Measurements from ENCODE around the gene PERP.

The PERP gene

DNA sequence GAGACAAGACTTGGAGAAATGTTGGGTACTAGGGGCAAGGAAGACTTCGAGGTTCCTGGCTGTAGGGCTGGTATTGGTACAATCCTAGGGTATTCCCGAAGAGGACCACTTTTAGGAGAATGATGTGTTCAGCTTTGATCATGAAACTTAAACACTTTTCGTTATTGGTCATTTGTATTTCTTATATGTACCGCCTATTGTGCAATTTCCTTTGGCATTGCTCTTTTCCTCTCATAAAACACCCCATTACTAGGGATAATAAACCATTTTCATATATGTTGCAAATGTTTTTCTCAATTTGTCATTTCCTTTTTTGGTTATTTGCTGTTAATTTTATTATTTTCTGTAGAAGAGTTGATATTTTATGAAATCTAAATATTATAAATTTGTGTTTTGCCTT is 35.6 kb upstream of the PERP start:
- no peak overlapping the region for H2AFZ ChIP-seq (ENCODE audit: insufficient read depth, low read length, poor library complexity)
- no peak overlapping the region for H2AK5ac ChIP-seq (ENCODE audit: low read length)
- no peak overlapping the region for H4K8ac ChIP-seq (ENCODE audit: low read depth, low read length)
- no CpG with 5 or more reads among the region's 4 CpGs for WGBS (ENCODE audit: extremely low coverage, insufficient coverage, insufficient read length)
- no peaks in the 10 kb centered on the region for H3K9me3 ChIP-seq (ENCODE audit: insufficient read depth, low read depth, low read length)
- no peak overlapping the region for H3K4me2 ChIP-seq (ENCODE audit: low read length)
- H3K27ac ChIP-seq (ENCODE audit: low read depth, low read length): no peak overlapping the region
- no peak overlapping the region for H2BK120ac ChIP-seq (ENCODE audit: insufficient read depth, low read length, poor library complexity)
- no peak overlapping the region for H2BK12ac ChIP-seq (ENCODE audit: low read length)
- H3K27me3 ChIP-seq (ENCODE audit: insufficient read depth, low read length): no peaks in the 10 kb centered on the region
- no peaks in the 10 kb centered on the region for H3K79me2 ChIP-seq (ENCODE audit: control insufficient read depth, insufficient read depth, low read length, poor library complexity)
- H3K4ac ChIP-seq (ENCODE audit: low read depth, low read length): no peak overlapping the region
- H4K12ac ChIP-seq (ENCODE audit: low read depth, low read length): no peak overlapping the region
- no peak for DNase-seq
- H4K91ac ChIP-seq (ENCODE audit: low read depth, low read length): no peak overlapping the region
- H2BK5ac ChIP-seq (ENCODE audit: low read depth, low read length, poor library complexity): no peak overlapping the region
- no peak overlapping the region for H3K14ac ChIP-seq (ENCODE audit: low read length)
- no peak overlapping the region for H3K9ac ChIP-seq (ENCODE audit: low read length)
- no peaks in the 10 kb centered on the region for H3K79me1 ChIP-seq (ENCODE audit: low read length)
- H3K18ac ChIP-seq (ENCODE audit: low read length): no peak overlapping the region
- H3K36me3 ChIP-seq (ENCODE audit: control insufficient read depth in 1 of 2, insufficient read depth in 2 of 2, low read length in 2 of 2): no peaks in the 10 kb centered on the region
- H3K4me1 ChIP-seq (ENCODE audit: control insufficient read depth in 1 of 2, insufficient read depth in 2 of 2, low read length in 2 of 2): no peaks in the 10 kb centered on the region
- H3K4me3 ChIP-seq (ENCODE audit: low read depth, low read length): no peak overlapping the region
- H3K23ac ChIP-seq (ENCODE audit: low read length): no peak overlapping the region

DNA sequence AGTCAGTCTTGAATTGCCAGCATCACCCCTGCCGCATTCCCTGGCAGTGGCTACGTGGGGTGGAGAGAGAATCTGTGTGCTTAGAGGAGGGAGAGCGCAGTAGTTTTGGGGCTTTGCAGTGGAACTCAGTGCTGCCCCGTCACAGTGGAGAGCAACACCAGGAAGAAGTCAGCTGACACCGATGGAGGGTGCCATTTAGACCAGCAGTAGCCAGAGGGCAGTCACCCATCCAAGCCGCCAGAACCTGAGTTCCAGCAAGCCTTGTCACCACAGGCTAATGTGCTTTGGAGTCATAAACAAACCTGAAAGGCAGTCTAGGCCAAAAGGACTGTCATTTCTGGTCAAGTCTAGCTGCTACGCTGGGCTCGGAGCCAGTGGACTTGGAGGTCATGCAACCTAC is 22.0 kb upstream of the PERP start:
- Histone ChIP-seq H2BK12ac (ENCODE audit: low read length) (no peak overlapping the region), H4K91ac (ENCODE audit: low read depth, low read length) (no peak overlapping the region), H3K4me2 (ENCODE audit: low read length) (no peak overlapping the region), H3K14ac (ENCODE audit: low read length) (no peak overlapping the region), H3K27me3 (ENCODE audit: insufficient read depth, low read length) (no peaks in the 10 kb centered on the region), H3K27ac (ENCODE audit: low read depth, low read length) (no peak overlapping the region), H3K9ac (ENCODE audit: low read length) (no peak overlapping the region), H3K79me2 (ENCODE audit: control insufficient read depth, insufficient read depth, low read length, poor library complexity) (no peaks in the 10 kb centered on the region), H3K4me3 (ENCODE audit: low read depth, low read length) (no peak overlapping the region), H3K23ac (ENCODE audit: low read length) (no peak overlapping the region), H2BK120ac (ENCODE audit: insufficient read depth, low read length, poor library complexity) (no peak overlapping the region), H3K36me3 (ENCODE audit: control insufficient read depth in 1 of 2, insufficient read depth in 2 of 2, low read length in 2 of 2) (no peaks in the 10 kb centered on the region), H4K12ac (ENCODE audit: low read depth, low read length) (no peak overlapping the region), H3K18ac (ENCODE audit: low read length) (no peak overlapping the region), H2AK5ac (ENCODE audit: low read length) (no peak overlapping the region), H3K79me1 (ENCODE audit: low read length) (no peaks in the 10 kb centered on the region), H3K4ac (ENCODE audit: low read depth, low read length) (no peak overlapping the region), H3K4me1 (ENCODE audit: control insufficient read depth in 1 of 2, insufficient read depth in 2 of 2, low read length in 2 of 2) (no peaks in the 10 kb centered on the region), H2BK5ac (ENCODE audit: low read depth, low read length, poor library complexity) (no peak overlapping the region), H4K8ac (ENCODE audit: low read depth, low read length) (no peak overlapping the region), H3K9me3 (ENCODE audit: insufficient read depth, low read depth, low read length) (peaks cover 3% of the 10 kb centered on the region), H2AFZ (ENCODE audit: insufficient read depth, low read length, poor library complexity) (no peak overlapping the region)
- WGBS (ENCODE audit: extremely low coverage, insufficient coverage, insufficient read length): no CpG with 5 or more reads among the region's 8 CpGs
- peak; percentile 53 to 66 for DNase-seq

DNA sequence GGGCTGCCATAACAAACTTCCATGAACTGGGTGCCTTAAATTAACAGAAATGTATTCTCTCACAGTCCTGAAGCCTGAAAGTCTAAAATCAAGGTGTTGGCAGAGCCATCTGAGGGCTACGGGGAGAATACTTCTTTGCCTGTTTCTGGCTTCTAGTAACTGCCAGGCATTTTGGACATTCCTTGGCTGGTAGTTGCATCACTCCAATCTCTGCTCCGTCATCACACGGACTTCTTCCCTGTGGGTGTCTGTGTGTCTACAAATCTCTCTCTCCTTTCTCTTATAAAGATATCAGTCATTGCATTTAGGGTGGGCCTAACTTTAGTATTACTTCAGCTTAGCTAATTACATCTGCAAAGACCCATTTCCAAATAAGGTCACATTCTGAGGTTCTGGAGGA is 20.9 kb upstream of the PERP start:
- H4K12ac ChIP-seq (ENCODE audit: low read depth, low read length): no peak overlapping the region
- H3K4ac ChIP-seq (ENCODE audit: low read depth, low read length): no peak overlapping the region
- H3K9me3 ChIP-seq (ENCODE audit: insufficient read depth, low read depth, low read length): peaks cover 3% of the 10 kb centered on the region
- no peak overlapping the region for H3K18ac ChIP-seq (ENCODE audit: low read length)
- H2AFZ ChIP-seq (ENCODE audit: insufficient read depth, low read length, poor library complexity): no peak overlapping the region
- no peaks in the 10 kb centered on the region for H3K27me3 ChIP-seq (ENCODE audit: insufficient read depth, low read length)
- H3K4me1 ChIP-seq (ENCODE audit: control insufficient read depth in 1 of 2, insufficient read depth in 2 of 2, low read length in 2 of 2): no peaks in the 10 kb centered on the region
- H3K4me3 ChIP-seq (ENCODE audit: low read depth, low read length): no peak overlapping the region
- no CpG with 5 or more reads among the region's 3 CpGs for WGBS (ENCODE audit: extremely low coverage, insufficient coverage, insufficient read length)
- H3K79me1 ChIP-seq (ENCODE audit: low read length): no peaks in the 10 kb centered on the region
- no peak overlapping the region for H2AK5ac ChIP-seq (ENCODE audit: low read length)
- H3K4me2 ChIP-seq (ENCODE audit: low read length): no peak overlapping the region
- no peak overlapping the region for H2BK5ac ChIP-seq (ENCODE audit: low read depth, low read length, poor library complexity)
- DNase-seq: peak; percentile 75 to 86
- H2BK120ac ChIP-seq (ENCODE audit: insufficient read depth, low read length, poor library complexity): no peak overlapping the region
- H2BK12ac ChIP-seq (ENCODE audit: low read length): no peak overlapping the region
- no peak overlapping the region for H3K9ac ChIP-seq (ENCODE audit: low read length)
- H4K91ac ChIP-seq (ENCODE audit: low read depth, low read length): no peak overlapping the region
- no peak overlapping the region for H4K8ac ChIP-seq (ENCODE audit: low read depth, low read length)
- no peaks in the 10 kb centered on the region for H3K36me3 ChIP-seq (ENCODE audit: control insufficient read depth in 1 of 2, insufficient read depth in 2 of 2, low read length in 2 of 2)
- no peak overlapping the region for H3K14ac ChIP-seq (ENCODE audit: low read length)
- no peaks in the 10 kb centered on the region for H3K79me2 ChIP-seq (ENCODE audit: control insufficient read depth, insufficient read depth, low read length, poor library complexity)
- H3K23ac ChIP-seq (ENCODE audit: low read length): no peak overlapping the region
- H3K27ac ChIP-seq (ENCODE audit: low read depth, low read length): no peak overlapping the region

DNA sequence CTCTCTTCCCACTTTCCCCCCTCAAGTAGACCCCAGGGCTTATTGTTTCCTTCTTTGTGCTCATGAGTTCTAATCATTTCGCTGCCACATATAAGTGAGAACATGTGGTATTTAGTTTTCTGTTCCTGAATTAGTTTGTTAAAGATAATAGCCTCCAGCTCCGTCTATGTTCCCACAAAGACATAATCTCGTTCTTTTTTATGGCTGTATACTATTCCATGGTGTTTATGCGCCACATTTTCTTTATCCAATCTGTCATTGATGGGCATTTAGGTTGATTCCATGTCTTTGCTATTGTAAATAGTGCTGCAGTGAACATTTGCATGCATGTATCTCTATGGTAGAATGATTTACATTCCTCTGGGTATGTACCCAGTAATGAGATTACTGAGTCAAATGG is 16.9 kb upstream of the PERP start:
- Histone ChIP-seq H3K36me3 (ENCODE audit: control insufficient read depth in 1 of 2, insufficient read depth in 2 of 2, low read length in 2 of 2) (no peaks in the 10 kb centered on the region), H2BK12ac (ENCODE audit: low read length) (no peak overlapping the region), H2BK5ac (ENCODE audit: low read depth, low read length, poor library complexity) (no peak overlapping the region), H2AFZ (ENCODE audit: insufficient read depth, low read length, poor library complexity) (no peak overlapping the region), H3K27ac (ENCODE audit: low read depth, low read length) (no peak overlapping the region), H4K91ac (ENCODE audit: low read depth, low read length) (no peak overlapping the region), H3K4me3 (ENCODE audit: low read depth, low read length) (no peak overlapping the region), H3K9ac (ENCODE audit: low read length) (no peak overlapping the region), H3K4me1 (ENCODE audit: control insufficient read depth in 1 of 2, insufficient read depth in 2 of 2, low read length in 2 of 2) (no peaks in the 10 kb centered on the region), H2AK5ac (ENCODE audit: low read length) (no peak overlapping the region), H3K9me3 (ENCODE audit: insufficient read depth, low read depth, low read length) (peaks cover under 1% of the 10 kb centered on the region), H4K12ac (ENCODE audit: low read depth, low read length) (no peak overlapping the region), H4K8ac (ENCODE audit: low read depth, low read length) (no peak overlapping the region), H3K4ac (ENCODE audit: low read depth, low read length) (no peak overlapping the region), H2BK120ac (ENCODE audit: insufficient read depth, low read length, poor library complexity) (no peak overlapping the region), H3K79me2 (ENCODE audit: control insufficient read depth, insufficient read depth, low read length, poor library complexity) (no peaks in the 10 kb centered on the region), H3K18ac (ENCODE audit: low read length) (no peak overlapping the region), H3K14ac (ENCODE audit: low read length) (no peak overlapping the region), H3K27me3 (ENCODE audit: insufficient read depth, low read length) (no peaks in the 10 kb centered on the region), H3K4me2 (ENCODE audit: low read length) (no peak overlapping the region), H3K79me1 (ENCODE audit: low read length) (no peaks in the 10 kb centered on the region), H3K23ac (ENCODE audit: low read length) (no peak overlapping the region)
- DNase-seq: no peak
- WGBS (ENCODE audit: extremely low coverage, insufficient coverage, insufficient read length): no CpG with 5 or more reads among the region's 4 CpGs

Data from trophoblast cell (in vitro differentiated cells and primary cell).